Measurements from ENCODE around the gene YOD1.

Gene YOD1

GRCh38 chr1:207024202-207025145, 26.5 kb downstream of the YOD1 start:
- DNase-seq, result peak; percentile 64 to 77

DNA sequence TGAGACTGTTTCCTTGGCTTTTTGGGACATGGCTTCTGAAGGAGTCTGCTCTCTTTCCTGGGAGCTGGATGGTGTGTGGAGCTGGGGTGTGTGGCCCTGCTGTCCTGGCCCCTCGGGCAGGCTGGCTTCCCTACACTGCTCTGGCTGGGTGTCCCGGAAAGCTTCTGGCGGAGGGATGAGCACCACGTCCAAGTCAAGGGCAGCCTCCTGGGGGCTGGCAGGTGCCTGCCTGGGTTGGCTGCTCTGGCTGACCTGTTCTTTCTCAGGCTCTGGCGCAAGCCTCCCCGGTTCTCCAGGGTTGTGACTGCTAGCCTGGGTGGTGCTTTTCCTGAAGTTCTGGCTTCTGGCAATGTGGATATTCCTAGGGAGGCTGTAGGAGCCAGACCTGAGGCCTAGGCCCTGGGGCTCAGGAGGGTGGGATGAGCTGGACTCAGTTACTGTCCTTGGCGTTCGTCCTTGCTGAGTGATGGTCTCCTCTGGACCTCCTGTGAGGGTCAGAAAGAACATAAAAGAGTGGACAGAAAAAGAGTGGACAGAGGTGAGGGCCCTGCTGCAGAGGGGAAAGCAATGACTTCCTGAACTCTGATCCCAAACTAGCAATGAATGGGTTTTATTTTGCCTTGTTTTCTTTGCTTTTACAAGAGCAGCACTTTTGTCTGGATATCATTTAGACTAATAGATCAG, 27.9 kb downstream of the YOD1 start:
- no peak for DNase-seq

DNA sequence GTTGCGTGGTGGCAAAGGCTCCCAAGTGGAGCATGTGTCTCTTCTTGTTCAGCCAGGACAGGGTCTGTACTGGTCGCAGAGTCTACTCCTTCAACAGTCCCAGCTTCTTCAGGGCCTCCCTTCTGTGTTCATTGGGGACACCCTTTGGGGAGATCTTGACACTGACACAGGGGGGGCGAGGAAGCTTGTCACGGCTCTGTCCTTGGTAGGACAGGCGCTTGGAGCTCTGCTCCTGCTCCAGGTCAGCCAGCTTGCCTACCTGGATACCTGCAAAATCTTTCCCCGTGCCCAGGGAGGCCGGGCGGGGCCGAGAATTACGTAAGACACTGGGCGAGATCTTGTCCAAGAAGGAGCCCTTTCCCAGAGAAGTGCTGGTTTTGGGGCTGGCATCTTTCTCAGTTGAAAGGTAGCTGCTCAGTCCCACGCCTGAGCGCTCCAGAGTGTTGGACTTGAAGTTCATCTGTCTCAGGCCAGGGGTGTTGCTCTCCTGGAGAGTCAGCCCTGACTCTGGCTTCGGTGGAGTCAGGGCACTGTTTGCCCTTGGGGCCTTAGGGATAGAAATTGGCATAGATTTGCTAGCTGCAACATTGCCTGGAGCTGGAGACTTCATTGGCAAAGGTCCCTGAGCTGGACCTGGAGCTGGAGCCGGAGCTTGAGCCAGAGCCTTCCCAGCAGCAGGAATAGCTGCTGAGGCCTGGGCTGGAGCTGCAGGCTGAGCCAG, 29.0 kb downstream of the YOD1 start:
- no peak for DNase-seq

DNA sequence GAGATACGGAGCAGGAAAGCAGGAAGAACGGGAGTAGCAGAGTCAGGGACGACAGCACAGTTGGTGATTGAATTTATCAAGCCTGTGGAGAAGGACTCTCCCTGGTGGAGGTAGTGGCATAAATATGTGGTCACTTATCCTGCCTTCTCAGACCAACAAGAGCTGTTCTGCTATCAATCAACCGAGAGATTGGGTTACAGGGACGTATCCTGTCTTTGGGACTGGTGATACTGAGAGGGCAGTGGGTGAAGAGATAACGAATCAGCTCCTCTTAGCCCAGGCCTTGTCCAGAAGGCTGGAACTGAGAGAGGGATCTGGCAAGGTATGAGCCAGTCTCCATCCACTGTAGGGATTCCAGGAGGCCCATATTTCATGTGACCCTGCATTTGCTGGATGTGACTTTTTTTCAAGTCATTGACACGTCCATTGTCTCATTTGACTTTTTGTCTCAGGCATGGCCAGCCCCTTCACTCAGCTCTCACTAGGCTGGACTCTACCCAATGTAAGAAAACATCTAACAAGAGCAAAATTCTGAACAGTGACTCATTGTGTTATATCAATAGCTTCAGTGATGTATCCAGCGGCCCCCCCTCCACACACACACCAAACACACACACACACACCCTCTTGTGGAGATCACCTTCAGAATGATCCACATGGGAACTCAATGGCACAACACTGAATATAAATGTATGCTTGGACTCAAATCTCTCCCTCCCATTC, 29.7 kb downstream of the YOD1 start:
- DNase-seq, result no peak

GRCh38 chr1:207020709-207021107, 30.3 kb downstream of the YOD1 start:
- DNase-seq, result no peak

GRCh38 chr1:207020065-207020708, 30.8 kb downstream of the YOD1 start:
- DNase-seq, result no peak

GRCh38 chr1:207019661-207020060, 31.3 kb downstream of the YOD1 start:
- DNase-seq, result no peak

DNA sequence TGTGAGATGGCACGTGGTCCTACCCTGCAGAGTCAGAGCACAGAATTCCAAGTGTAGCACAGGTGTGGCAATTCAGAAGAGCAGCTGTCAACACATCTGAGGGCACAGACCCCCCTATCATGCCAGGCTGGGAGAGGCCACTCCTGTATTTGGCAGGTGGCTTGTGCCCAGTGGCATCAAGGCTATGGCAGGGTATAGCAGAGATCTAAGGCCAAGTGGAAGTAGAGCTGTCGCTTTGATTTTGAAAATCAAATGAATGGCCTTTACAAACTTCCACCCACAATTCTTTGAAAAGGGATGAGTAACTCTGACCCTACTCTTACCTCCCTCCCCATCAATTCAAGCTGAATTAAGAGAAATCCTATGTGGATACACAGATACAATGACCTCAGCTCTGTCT, 31.8 kb downstream of the YOD1 start:
- DNase-seq, result no peak

DNA sequence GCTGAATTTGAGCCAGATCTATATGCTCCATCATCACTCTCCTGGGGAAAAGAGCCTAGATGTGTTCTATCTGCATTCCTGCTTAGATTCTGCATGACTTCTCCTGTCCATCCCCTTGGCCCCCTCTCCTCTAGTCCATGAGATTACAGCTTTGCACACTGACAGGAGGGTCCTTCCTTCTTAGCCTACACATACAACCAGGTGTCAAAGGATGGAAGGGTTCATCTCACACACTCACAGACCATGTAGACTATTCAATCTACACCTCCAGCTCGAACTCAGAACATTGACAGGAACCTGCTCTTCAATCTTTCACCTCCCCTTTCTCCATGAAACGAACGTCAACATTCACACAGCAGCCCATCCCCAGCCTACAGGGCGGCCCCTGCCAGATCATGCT, 32.3 kb downstream of the YOD1 start:
- no peak for DNase-seq

DNA sequence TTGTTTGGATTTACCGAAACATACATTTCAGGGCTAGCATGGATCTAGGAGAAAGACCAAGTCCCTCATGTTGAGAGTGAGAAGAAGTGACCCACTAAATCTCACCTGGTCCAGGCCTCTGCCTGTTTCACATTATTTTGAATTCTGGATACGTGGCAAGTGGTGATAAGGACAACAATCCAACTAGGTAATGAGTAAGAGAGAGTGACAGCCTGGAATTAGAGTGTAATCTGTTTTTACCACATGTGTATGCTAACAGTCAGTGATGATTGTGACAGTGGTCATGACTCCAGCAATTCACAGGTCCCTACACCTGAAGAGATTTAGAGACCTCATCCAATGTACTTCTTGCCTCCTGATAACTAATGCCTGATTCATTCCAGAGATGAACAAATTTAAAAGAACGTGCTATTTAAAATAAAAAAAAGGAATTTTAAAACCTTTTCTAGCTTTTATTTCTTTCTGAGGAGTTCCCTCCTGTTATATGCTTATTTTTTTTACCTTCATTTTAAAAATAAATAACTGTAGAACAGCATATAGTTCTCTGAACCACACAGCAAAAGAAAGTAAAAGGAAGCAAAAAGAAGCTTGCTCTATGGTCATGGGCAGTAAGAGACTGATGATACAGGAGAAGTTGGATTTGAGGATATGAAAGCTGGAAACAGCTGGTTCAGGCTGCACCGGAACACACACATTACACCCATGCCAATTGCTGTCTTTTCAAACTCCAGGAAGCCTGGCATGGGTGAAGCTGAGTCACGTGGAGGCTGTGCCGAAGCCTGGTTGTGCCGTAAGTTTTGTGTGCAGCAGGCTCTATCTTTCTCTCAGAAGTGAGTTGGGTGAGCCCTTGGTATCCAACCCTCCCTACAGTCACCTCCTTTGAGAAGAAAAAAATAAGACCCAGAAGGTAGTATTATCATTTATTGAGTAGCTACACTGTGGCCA, 33.1 kb downstream of the YOD1 start:
- DNase-seq, result no peak

GRCh38 chr1:207015791-207016190, 35.2 kb downstream of the YOD1 start:
- DNase-seq, result no peak

DNA sequence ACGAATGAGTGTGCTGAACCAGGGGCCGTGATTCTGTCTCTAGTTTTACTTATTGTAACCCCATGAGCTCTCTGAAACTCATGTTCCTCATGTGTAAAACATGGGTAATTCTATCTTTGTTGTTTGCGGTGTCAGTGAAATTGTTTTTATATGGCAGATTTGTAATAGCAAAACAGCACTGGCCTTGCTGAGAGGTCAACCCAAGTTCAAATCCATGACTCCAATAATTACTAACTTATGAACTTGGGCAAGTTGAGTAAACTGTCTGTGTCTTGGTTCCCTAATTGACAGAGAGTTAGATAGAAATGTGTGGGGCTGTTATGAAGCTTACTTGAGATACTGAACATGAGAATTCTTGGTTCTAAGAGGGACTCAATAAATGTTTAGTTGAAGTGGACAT, 36.3 kb downstream of the YOD1 start:
- no peak for DNase-seq

DNA sequence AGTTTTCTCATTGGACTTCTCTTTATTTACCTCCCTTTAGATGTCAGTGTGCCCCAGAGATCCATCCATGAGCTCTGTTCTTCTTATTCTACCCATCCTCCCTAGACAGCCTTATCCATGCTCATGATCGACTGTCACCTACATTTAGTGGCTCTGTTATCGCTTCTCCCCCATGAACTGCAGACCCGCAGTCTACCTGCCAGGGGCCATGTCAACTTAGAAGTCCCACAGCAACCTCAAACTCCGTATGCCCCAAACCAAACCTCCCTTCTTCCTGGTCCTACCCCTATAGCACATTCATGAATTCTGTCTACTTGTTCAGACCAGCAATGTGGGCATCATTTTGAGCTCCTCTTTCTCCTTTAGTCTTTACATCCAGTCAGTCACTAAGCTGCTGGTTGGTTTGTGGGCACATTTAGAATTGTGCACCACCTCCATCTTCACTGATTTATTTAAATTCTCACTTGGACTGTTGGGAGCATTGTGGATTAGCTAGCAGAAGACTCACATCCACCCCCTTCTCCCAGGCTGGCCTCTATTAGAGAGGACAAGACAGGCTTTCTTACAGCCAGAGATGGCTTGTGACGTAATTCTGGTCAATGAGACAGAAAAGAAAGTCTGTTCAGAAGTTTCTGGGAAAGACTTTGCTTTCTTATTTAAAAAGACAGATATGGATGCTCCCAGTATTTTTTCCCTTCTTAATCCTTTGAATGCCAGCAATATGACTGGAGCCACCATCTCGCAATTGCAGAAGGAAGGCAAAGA, 37.5 kb downstream of the YOD1 start:
- DNase-seq, result no peak

DNA sequence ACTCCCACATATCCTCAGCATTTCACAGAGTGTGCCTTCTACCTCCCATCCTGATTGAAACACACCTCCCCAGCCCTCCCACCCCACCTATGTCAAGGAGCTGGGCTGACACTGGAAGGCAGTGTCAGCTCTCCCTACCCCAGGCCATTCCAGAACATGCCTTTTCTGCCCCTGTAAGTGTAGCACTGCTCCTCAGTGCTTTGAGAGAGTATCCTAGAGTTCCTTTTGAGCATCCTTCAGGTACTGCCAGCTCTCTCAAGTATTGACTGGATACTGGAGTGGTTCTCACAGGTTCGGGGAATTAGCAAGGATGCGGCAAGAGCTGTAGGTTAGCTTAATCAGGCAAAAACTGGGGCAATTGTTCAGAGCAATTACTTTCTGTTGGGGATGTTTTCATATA, 40.3 kb downstream of the YOD1 start:
- no peak for DNase-seq

GRCh38 chr1:207009945-207010344, 41.1 kb downstream of the YOD1 start:
- DNase-seq, result no peak

GRCh38 chr1:207009182-207009850, 41.7 kb downstream of the YOD1 start:
- no peak for DNase-seq

- no peak for DNase-seq
Observed at GRCh38 chr1:207007352-207008033, 43.5 kb downstream of the YOD1 start.

GRCh38 chr1:207006914-207007313, 44.1 kb downstream of the YOD1 start:
- no peak for DNase-seq

DNA sequence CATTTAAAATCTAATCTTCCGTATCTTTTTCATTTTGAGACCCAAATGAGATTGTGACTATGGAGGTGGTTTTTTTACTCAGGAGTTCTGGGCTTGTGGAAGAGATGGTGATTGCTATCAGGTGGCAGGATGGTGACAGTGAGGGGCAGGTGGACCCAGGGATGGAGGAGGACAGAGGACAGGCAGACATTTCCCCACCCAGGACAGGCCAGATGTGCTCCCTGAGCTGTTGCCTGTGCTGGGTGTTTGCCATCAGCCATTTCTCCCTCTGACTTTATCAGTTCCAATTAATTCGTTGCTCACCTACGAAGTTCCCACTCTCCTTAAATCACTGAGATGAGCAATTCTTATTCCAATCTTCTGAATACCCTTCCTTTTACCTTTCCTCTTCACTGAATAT, 44.9 kb downstream of the YOD1 start:
- DNase-seq, result no peak
